ENCODE results near the gene FADS6.

DNA sequence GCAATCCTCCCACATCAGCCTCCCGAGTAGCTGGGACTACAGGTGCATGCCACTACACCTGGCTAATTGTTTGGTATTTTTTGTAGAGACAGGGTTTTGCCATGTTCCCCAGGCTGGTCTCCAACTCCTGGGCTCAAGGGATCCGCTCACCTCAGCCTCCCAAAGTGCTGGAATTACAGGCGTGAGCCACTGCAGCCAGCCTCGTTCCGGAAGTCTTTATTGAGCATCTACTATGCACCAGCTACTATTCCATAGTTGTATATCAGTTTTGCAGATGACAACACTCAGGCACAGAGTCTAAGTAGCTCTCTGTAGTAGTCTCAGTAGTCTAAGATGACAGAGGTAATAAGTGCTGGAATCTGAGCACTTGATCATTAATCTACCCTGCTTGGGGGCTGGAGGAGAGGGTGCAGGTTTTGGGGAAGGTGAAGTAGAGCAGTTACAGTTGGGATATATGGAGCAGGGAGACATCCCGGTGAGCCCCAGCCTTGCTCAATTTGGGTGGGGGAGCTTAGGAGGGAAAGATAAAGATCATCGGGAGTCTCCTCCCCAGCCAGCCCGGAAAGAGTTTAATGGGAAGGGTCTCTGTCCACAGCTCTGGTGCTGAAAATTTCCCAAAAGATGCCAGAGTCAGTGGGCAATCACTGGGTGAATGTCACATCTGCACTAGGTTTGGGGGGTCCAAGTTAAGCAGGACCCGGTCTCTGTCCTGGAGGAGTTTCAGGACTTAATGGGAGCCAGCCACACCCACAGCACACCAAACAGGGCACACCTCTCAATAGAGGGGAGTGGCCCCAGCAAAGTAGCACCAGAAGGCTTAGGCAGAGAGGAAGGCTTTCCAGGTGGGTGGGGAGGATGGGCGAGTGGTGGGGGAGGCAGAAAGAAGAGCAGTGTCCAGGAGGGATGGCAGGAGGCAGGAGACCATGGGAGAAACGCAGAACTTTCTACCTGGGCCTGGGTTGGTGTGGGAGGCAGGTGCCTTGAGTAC lies 43.9 kb upstream of the FADS6 start:
- TF ChIP-seq POLR2A (IDR thresholded peaks at IDR 0.05): no peak
- no peak for TF ChIP-seq CTCF (IDR thresholded peaks at IDR 0.05)
